Fibroblast of pulmonary artery (primary cell): Measurements from ENCODE around the gene TBX1.

Experiments used
- DNase-seq: peaks from one replicate; pipeline ENCODE4 v3.0.0-alpha.2; 2010; ENCODE audit warnings: low read depth
- H3K4me3 ChIP-seq: replicated peaks from 2 replicates; pipeline ENCODE4 v1.5.1; 2011; ENCODE audit warnings: low read depth, mild to moderate bottlenecking, control low read depth, low read length, moderate library complexity
- CTCF ChIP-seq: IDR thresholded peaks from 2 replicates; pipeline ENCODE4 v1.5.1; 2011; ENCODE audit warnings: mild to moderate bottlenecking, control low read depth, low read length, inconsistent platforms; ENCODE audit errors: missing control alignments

TBX1 gene

DNA sequence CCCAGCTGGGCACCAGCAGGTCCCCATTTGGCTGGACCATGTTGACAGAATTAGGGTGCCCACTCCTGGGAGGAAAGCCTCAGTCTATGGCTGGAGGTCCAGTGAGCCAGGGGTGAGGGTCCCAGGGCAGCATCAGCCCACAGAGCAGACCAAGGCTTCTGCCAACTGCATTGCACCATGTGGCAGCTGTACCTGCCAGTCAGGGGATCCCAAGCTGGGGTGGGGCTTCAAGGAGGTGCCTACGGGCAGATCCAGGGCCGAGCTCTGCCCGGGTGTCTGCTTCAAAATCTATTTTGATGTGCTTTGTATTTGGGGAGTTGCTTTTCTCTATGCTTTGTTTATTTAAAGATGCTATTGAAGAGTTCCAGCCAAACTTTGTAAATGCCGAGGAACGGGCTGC, 26.8 kb upstream of the TBX1 start:
- DNase-seq, result no peak
- no peak overlapping the region for H3K4me3 ChIP-seq
- no peak for TF ChIP-seq CTCF

GRCh38 chr22:19734163-19734562, 26.4 kb upstream of the TBX1 start:
- DNase-seq, result no peak
- no peak overlapping the region for H3K4me3 ChIP-seq
- no peak for TF ChIP-seq CTCF

GRCh38 chr22:19734837-19735382, 25.7 kb upstream of the TBX1 start:
- TF ChIP-seq CTCF, result no peak
- H3K4me3 ChIP-seq, result no peak overlapping the region
- DNase-seq, result no peak

DNA sequence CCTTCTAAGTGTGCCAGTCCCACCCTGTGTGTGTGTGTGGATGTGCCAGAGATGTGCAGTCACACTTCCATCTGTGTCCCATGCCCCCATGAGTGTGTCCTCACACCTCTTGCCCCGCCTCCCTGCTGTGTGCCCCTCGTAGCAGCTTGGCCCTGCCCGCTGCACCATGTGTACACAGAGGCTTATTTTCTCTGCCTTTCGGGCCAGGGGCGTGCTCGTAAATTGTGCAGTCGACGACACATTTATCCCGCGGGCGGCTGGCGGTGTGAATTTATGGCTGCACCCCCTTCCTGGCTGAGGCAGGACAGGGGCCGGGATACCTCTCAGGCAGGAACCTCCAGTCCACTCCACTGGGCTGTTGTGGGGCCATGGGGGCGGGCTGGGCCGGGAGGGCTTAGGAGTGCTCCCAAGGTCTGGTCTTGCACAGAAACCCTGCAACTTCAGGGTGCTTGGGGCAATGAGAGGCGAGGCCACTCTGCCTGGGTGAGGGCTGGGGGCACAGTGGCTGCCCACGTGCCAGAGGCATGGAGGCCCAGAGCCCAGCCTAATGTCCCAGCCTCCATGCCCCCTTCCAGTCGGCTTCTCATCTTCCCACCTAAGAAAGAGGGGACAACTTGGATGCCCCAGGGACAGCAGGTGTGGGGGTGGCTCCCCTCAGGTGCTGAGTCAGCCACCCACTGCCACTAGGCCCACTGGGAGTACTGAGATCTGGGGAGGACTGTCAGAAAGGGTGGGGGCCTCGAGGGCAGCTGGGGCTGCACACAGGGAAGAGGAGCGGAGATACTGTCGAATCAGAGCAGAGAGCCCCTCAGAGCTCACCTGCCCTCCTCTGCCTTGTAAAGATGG, 24.7 kb upstream of the TBX1 start:
- no peak overlapping the region for H3K4me3 ChIP-seq
- DNase-seq, result no peak
- TF ChIP-seq CTCF, result no peak

- H3K4me3 ChIP-seq, result no peak overlapping the region
- no peak for TF ChIP-seq CTCF
- DNase-seq, result no peak
Observed at GRCh38 chr22:19737846-19738663, 22.5 kb upstream of the TBX1 start.

DNA sequence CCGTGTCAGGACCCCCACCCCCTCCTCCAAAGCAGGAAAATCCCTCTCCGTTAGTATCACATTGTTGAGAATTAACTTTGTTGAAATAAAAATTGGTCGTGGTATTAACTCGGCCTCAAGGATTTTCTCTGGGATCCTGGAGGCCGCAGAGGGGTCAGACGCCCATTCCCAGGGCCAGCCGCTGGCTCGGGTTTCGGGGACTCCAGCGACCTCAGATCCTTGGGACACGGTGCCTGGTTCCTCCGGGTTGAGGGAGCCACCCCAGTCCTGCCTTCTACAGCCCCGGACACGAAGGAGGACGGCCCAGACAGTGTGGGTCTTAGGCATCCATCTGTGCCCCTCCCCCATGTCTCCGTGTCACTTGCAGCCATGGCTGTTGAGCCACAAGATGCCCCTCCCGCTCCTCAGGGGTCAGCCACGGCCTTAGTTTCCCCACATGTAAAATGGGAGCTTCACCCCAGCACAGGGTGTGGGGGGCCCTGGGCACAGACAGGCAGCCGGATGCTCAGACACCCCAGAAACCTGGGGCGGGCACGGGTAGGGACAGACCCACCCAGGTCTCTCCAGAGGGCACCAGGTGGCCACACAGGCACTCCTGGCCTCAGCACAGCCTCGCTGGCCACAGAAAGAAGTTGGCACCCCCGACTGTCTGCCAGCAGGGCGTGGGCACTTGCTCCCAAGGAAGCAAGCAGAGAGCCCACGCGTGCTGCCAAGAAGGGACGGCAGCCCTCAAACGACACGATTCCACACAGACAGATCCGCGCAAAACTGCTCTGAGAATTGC, 21.7 kb upstream of the TBX1 start:
- DNase-seq, result no peak
- H3K4me3 ChIP-seq, result no peak overlapping the region
- TF ChIP-seq CTCF, result no peak
